CD4-positive, alpha-beta memory T cell (primary cell): ENCODE measurements around the gene STAG1. TPM values are rescaled to one million over a fixed set of nuclear protein-coding genes. Genes with fewer than 3 reads are reported as not detected.

Experiments used
- CTCF ChIA-PET: fragments of 350-600 bp; sonication (Branson Sonifier 250); formaldehyde crosslinking; loops from one replicate; lab custom pipeline; 2021; ENCODE audit warnings: inconsistent platforms; ENCODE audit not compliant: partially characterized antibody; lab: Charles Lee
- POLR2A ChIA-PET: fragments of 350-600 bp; sonication (Branson Sonifier 250); formaldehyde crosslinking; loops from one replicate; lab custom pipeline; 2021; ENCODE audit not compliant: partially characterized antibody; lab: Charles Lee
- DNase-seq, 5 donors: peaks; one replicate each; pipeline versions ENCODE4 v3.0.0 to v3.0.0-alpha.2; 2020 to 2022; ENCODE audit warnings: mixed read lengths in 1 of 5
- H3K27ac ChIP-seq: one replicate; pipeline ENCODE4 v1.7.0; 2013; ENCODE audit warnings: low read depth, low read length
- H3K27me3 ChIP-seq: 2 replicates; pipeline ENCODE4 v1.7.0; 2013; ENCODE audit warnings: mild to moderate bottlenecking, low read length, moderate library complexity; ENCODE audit not compliant: insufficient read depth
- H3K36me3 ChIP-seq: 2 replicates; pipeline ENCODE4 v1.7.0; 2013; ENCODE audit warnings: mild to moderate bottlenecking, low read length, moderate library complexity; ENCODE audit not compliant: insufficient read depth
- H3K4me1 ChIP-seq: 2 replicates; pipeline ENCODE4 v1.7.0; 2013; ENCODE audit warnings: mild to moderate bottlenecking, low read length, moderate library complexity; ENCODE audit not compliant: insufficient read depth
- H3K4me3 ChIP-seq, 2 donors: one replicate each; pipeline ENCODE4 v1.7.0; 2013; ENCODE audit warnings: low read length in 2 of 2, mild to moderate bottlenecking in 1 of 2
- H3K9me3 ChIP-seq, 2 donors: one replicate each; pipeline ENCODE4 v1.7.0; 2013; ENCODE audit warnings: low read length in 2 of 2, control low read depth in 1 of 2; ENCODE audit not compliant: control insufficient read depth in 1 of 2
- H3K27ac Mint-ChIP-seq, 7 donors: one replicate each; pipeline ENCODE4 v1.8.0; 2020 to 2021; ENCODE audit warnings: mixed read lengths in 7 of 7, mild to moderate bottlenecking in 6 of 7, inconsistent platforms in 3 of 7, moderate library complexity in 3 of 7
- H3K27me3 Mint-ChIP-seq, 2 donors: one replicate each; pipeline ENCODE4 v1.8.0; 2020 to 2021; ENCODE audit warnings: mixed read lengths in 2 of 2
- H3K36me3 Mint-ChIP-seq, 2 donors: one replicate each; pipeline ENCODE4 v1.8.0; 2020 to 2021; ENCODE audit warnings: mixed read lengths in 2 of 2, inconsistent platforms in 1 of 2, mild to moderate bottlenecking in 1 of 2
- H3K4me1 Mint-ChIP-seq, 4 donors: one replicate each; pipeline ENCODE4 v1.8.0; 2020 to 2021; ENCODE audit warnings: mixed read lengths in 4 of 4, mild to moderate bottlenecking in 1 of 4
- H3K4me3 Mint-ChIP-seq, 8 donors: one replicate each; pipeline ENCODE4 v1.8.0; 2020 to 2021; ENCODE audit warnings: mixed read lengths in 8 of 8, mild to moderate bottlenecking in 7 of 8, moderate library complexity in 6 of 8, inconsistent platforms in 3 of 8
- H3K9me3 Mint-ChIP-seq, 8 donors: one replicate each; pipeline ENCODE4 v1.8.0; 2020 to 2021; ENCODE audit warnings: mixed read lengths in 8 of 8, mild to moderate bottlenecking in 5 of 8, inconsistent platforms in 3 of 8, moderate library complexity in 1 of 8
- intact Hi-C: fragments of 100-400 bp; cut with micrococcal nuclease; formaldehyde crosslinking; loops from one replicate; pipeline ENCODE4 v1.15.1; 2023
- polyA plus RNA-seq, 2 donors: library from polyadenylated mRNA; unstranded; fragments of 300-500 nt; fragmentation: Illumina TruSeq; gene quantifications; one replicate each; pipeline ENCODE4 v1.2.3, GENCODE V29; 2021
- total RNA-seq, 2 experiments: library from RNA; stranded (reverse); gene quantifications; one replicate each; pipeline ENCODE4 v1.2.3, GENCODE V29; 2021

Gene STAG1
- total and polyA plus RNA-seq, 4 experiments from 2014 or later, result 17.6 to 56.1 (median 37.1) TPM

DNA sequence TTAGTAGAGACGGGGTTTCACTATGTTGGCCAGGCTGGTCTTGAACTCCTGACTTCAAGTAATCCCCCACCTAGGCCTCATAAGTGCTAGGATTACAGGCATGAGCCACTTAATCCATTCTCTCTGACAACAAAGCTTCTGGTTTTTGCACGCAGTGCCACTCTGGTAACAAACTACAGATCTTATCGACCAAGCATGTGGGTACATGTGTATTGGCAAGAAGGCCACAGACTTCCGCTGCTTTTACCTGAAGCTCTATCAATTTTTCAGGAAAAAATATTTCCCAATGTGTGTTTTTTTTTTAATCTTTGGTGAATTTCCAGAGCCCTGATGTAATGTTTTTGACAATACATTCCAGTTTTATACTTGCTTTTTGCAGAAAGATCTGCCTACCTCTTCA is 319.5 kb downstream of the STAG1 start:
- no peak for DNase-seq
- Mint-ChIP-seq H3K27ac (no peak overlapping the region), H3K4me3 (no peak overlapping the region), H3K36me3 (peaks cover 27 to 33% of the 10 kb centered on the region in 2 donors), H3K9me3 (peaks cover 0 to 1% (median 0%) of the 10 kb centered on the region in 8 donors), H3K4me1 (peaks cover 0 to 6% (median 1%) of the 10 kb centered on the region in 4 donors), H3K27me3 (no peaks in the 10 kb centered on the region)
- POLR2A ChIA-PET, result no interaction called here
- Histone ChIP-seq H3K4me3 (no peak overlapping the region), H3K27me3 (no peaks in the 10 kb centered on the region), H3K36me3 (no peaks in the 10 kb centered on the region), H3K4me1 (no peaks in the 10 kb centered on the region), H3K9me3 (no peaks in the 10 kb centered on the region), H3K27ac (no peak overlapping the region)
- CTCF ChIA-PET, result no interaction called here
- intact Hi-C loops, result no loop called here

DNA sequence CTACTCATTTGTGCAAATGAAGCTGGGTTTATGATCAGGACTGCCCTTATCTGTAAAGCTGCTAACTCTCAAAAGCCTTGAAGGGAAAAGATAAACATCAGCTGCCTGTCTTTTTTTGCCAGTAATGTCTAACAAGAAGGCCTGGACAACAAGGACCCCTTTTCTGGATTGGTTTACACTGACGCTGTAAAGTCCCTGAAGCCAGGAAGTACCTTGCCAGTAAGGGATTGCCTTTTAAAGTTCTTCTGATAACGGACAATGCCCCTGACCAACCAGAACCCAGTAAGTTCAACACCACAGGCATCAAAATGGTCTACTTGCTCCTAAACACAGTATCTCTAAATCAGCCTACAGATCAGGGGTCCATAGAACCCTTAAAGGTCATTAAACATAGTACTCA is 324.0 kb downstream of the STAG1 start:
- POLR2A ChIA-PET, result no interaction called here
- no peaks in the 10 kb centered on the region for H3K9me3 ChIP-seq
- no peak overlapping the region for H3K4me3 Mint-ChIP-seq
- no peaks in the 10 kb centered on the region for H3K4me1 ChIP-seq
- no peak overlapping the region for H3K4me3 ChIP-seq
- no peak for DNase-seq
- intact Hi-C loops, result no loop called here
- H3K36me3 ChIP-seq, result no peaks in the 10 kb centered on the region
- no peaks in the 10 kb centered on the region for H3K27me3 Mint-ChIP-seq
- no peaks in the 10 kb centered on the region for H3K27me3 ChIP-seq
- H3K27ac Mint-ChIP-seq, result peak overlapping the region in 1 of 7 donors; percentile 37
- peaks cover 0 to 6% (median 1%) of the 10 kb centered on the region in 4 donors for H3K4me1 Mint-ChIP-seq
- H3K36me3 Mint-ChIP-seq, result peaks cover 26 to 43% of the 10 kb centered on the region in 2 donors
- no peak overlapping the region for H3K27ac ChIP-seq
- H3K9me3 Mint-ChIP-seq, result no peaks in the 10 kb centered on the region
- CTCF ChIA-PET, result no interaction called here

DNA sequence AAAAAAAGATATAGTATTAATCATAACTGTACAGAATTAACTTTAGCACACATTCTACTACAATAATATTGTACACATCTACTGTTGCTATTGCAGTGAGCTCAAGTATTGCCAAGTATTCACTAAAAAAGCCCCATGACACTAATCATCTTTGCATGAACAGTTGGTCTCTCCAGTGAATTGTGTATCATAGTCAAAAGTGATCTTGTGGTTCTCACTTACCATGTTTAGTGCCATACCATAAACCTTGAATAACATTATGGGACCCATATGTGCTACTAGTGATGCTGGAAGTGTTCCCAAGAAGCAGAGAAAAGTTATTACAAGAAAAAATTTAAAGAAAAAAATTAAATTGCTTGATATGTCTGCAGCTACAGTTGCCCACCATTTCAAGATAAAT is 324.9 kb downstream of the STAG1 start:
- intact Hi-C loops, result no loop called here
- Mint-ChIP-seq H3K4me1 (peaks cover 0 to 6% (median 3%) of the 10 kb centered on the region in 4 donors), H3K36me3 (peaks cover 21 to 41% of the 10 kb centered on the region in 2 donors), H3K4me3 (no peak overlapping the region), H3K27me3 (no peaks in the 10 kb centered on the region), H3K9me3 (no peaks in the 10 kb centered on the region), H3K27ac (no peak overlapping the region)
- Histone ChIP-seq H3K4me3 (no peak overlapping the region), H3K4me1 (no peaks in the 10 kb centered on the region), H3K27ac (no peak overlapping the region), H3K9me3 (no peaks in the 10 kb centered on the region), H3K36me3 (no peaks in the 10 kb centered on the region), H3K27me3 (no peaks in the 10 kb centered on the region)
- CTCF ChIA-PET, result no interaction called here
- no peak for DNase-seq
- POLR2A ChIA-PET, result no interaction called here

DNA sequence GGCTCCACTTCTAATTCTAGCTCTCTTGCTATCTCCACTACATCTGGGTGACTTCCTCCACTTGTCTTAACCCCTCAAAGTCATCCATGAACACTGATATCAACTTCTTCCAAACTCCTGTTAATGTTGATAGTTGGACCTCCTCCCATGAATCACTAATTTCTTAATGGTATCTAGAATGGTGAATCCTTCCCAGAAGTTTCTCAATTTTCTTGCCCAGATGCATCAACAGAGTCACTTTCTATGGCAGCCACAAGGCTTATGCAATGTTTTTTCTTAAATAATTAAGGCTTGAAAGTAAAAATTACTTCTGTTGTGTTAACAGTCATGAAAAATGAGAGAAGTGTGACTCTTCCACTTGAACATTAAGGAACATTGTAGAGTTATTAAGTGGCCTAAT is 337.7 kb downstream of the STAG1 start:
- Mint-ChIP-seq H3K4me3 (no peak overlapping the region), H3K4me1 (no peaks in the 10 kb centered on the region), H3K36me3 (peaks cover 42 to 45% of the 10 kb centered on the region in 2 donors), H3K27me3 (no peaks in the 10 kb centered on the region), H3K27ac (peak overlapping the region in 1 of 7 donors; percentile 36), H3K9me3 (peaks cover 0 to 2% (median 0%) of the 10 kb centered on the region in 8 donors)
- intact Hi-C loops, result no loop called here
- H3K4me3 ChIP-seq, result no peak overlapping the region
- no peaks in the 10 kb centered on the region for H3K9me3 ChIP-seq
- ChIA-PET CTCF (no interaction called here), POLR2A (no interaction called here)
- H3K4me1 ChIP-seq, result no peaks in the 10 kb centered on the region
- no peak for DNase-seq
- H3K27ac ChIP-seq, result no peak overlapping the region
- no peaks in the 10 kb centered on the region for H3K27me3 ChIP-seq
- no peaks in the 10 kb centered on the region for H3K36me3 ChIP-seq

DNA sequence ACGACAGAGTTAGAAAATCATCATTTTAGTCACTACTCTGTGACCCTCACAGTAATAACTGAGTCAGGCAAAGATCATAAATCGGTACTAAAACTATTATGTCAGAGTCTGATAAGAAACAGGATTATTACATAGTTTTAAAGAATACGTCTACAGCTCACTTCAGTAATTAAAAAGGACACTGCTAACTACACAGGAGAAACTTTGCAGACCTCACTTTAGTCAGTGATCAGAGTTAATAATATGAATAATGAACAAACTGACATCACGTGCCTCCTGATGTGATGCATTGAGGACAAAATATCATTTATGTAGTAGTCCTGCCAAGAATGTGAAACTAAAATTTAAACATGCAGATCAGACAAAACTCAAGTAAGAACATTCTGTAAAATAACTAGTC is 339.9 kb downstream of the STAG1 start:
- no peak overlapping the region for H3K27ac Mint-ChIP-seq
- Histone ChIP-seq H3K27ac (no peak overlapping the region), H3K4me1 (no peaks in the 10 kb centered on the region), H3K4me3 (no peak overlapping the region), H3K27me3 (no peaks in the 10 kb centered on the region), H3K9me3 (no peaks in the 10 kb centered on the region), H3K36me3 (no peaks in the 10 kb centered on the region)
- peaks cover 38 to 40% of the 10 kb centered on the region in 2 donors for H3K36me3 Mint-ChIP-seq
- H3K4me3 Mint-ChIP-seq, result no peak overlapping the region
- intact Hi-C loops, result no loop called here
- CTCF ChIA-PET, result interaction anchor here (1.3 kb wide), 1 partner anchor 341 kb away, joined by 3 read pairs; no protein-coding TSS in a partner anchor
- peaks cover 0 to 2% (median 0%) of the 10 kb centered on the region in 4 donors for H3K4me1 Mint-ChIP-seq
- H3K9me3 Mint-ChIP-seq, result peaks cover 0 to 2% (median 0%) of the 10 kb centered on the region in 8 donors
- DNase-seq, result no peak
- no peaks in the 10 kb centered on the region for H3K27me3 Mint-ChIP-seq
- POLR2A ChIA-PET, result no interaction called here

DNA sequence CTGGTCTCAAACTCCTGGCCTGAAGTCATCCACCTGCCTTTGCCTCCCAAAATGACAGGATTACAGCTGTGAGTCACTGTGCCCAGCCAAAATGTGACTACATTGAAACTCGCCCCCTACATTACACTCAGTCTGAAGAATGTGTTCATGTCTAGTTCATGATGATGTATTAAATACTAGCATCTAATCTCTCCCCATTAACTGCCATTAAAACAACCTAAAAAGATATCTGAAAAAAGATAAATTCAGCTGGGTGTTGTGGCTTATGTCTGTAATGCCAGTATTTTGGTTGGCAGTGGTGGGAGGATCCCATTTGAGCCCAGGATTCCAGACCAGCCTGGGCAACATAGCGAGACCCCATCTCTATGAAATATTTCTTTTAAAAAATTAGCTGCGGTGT is 342.6 kb downstream of the STAG1 start:
- CTCF ChIA-PET, result interaction anchor here (1.1 kb wide), 1 partner anchor 343 kb away, joined by 3 read pairs; the partner anchor contains the start of gene STAG1

DNA sequence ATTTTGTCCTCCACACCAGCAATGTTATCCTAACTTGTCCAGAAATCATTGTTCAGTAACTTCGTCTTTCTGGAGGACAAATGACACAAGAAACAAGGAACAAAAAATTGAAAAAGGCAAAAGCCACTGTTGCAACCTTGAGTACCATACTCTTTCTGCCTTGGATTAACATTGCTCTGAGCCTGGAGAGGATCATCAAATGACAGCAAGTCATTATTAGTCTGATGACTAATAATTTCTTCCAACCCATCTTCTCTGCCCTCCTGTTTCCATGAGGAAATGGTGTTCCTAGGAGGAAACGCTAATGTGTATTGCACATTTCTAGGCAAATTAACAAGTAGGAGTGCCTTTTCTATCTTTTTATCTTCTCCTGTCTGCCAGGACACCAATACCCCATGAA is 348.1 kb downstream of the STAG1 start:
- Mint-ChIP-seq H3K36me3 (peaks cover 16 to 21% of the 10 kb centered on the region in 2 donors), H3K27ac (peak overlapping the region in 2 of 7 donors; percentile 2 to 15), H3K4me3 (no peak overlapping the region), H3K9me3 (no peaks in the 10 kb centered on the region), H3K4me1 (peaks cover 0 to 2% (median under 1%) of the 10 kb centered on the region in 4 donors), H3K27me3 (no peaks in the 10 kb centered on the region)
- Histone ChIP-seq H3K9me3 (no peaks in the 10 kb centered on the region), H3K36me3 (no peaks in the 10 kb centered on the region), H3K27me3 (no peaks in the 10 kb centered on the region), H3K4me1 (no peaks in the 10 kb centered on the region), H3K27ac (no peak overlapping the region), H3K4me3 (no peak overlapping the region)
- intact Hi-C loops, result no loop called here
- ChIA-PET POLR2A (no interaction called here), CTCF (interaction anchor here (1.0 to 1.3 kb wide), 2 partner anchors 349 to 610 kb away, joined by 3 read pairs; partner anchors contain the start of gene STAG1)
- DNase-seq, result no peak

More for the DNA sequence above, 342.6 kb downstream of the STAG1 start:
- H3K9me3 ChIP-seq, result no peaks in the 10 kb centered on the region
- DNase-seq, result no peak
- H3K4me3 ChIP-seq, result no peak overlapping the region
- H3K27ac ChIP-seq, result no peak overlapping the region
- H3K9me3 Mint-ChIP-seq, result peaks cover 0 to 2% (median 0%) of the 10 kb centered on the region in 8 donors
- intact Hi-C loops, result no loop called here
- no peaks in the 10 kb centered on the region for H3K27me3 ChIP-seq
- peak overlapping the region in 1 of 7 donors; percentile 29 for H3K27ac Mint-ChIP-seq
- H3K4me1 ChIP-seq, result no peaks in the 10 kb centered on the region
- no peak overlapping the region for H3K4me3 Mint-ChIP-seq
- POLR2A ChIA-PET, result no interaction called here
- peaks cover 26 to 34% of the 10 kb centered on the region in 2 donors for H3K36me3 Mint-ChIP-seq
- H3K4me1 Mint-ChIP-seq, result peaks cover 0 to 2% (median 0%) of the 10 kb centered on the region in 4 donors
- H3K36me3 ChIP-seq, result no peaks in the 10 kb centered on the region
- no peaks in the 10 kb centered on the region for H3K27me3 Mint-ChIP-seq
